Measurements from ENCODE around the gene PFKM.
"Not testable (repeated sequence)": the region's sequence is repeated elsewhere in the genome, so short reads cannot be mapped to it uniquely, and the experiment has no call there.

- TF ChIP-seq EZH2 (IDR thresholded peaks at IDR 0.05); FOXP2 (optimal IDR thresholded peaks at IDR 0.05; ENCODE audit: control extremely low read depth, extremely low read length, insufficient read depth): not testable (repeated sequence)
Observed at GRCh38 chr12:48125542-48125941, 6.4 kb downstream of the PFKM start.

Data from SK-N-MC (cell line).